SKM-1 (cell line): ENCODE results near the gene TNFRSF18.
"Not testable (repeated sequence)": the region's sequence is repeated elsewhere in the genome, so short reads cannot be mapped to it uniquely, and the experiment has no call there.

Source experiments
- DNase-seq: peaks from one replicate; lab custom pipeline; 2025; ENCODE audit not compliant: unreplicated experiment; lab: John Stamatoyannopoulos, UW

TNFRSF18 gene, protein sequence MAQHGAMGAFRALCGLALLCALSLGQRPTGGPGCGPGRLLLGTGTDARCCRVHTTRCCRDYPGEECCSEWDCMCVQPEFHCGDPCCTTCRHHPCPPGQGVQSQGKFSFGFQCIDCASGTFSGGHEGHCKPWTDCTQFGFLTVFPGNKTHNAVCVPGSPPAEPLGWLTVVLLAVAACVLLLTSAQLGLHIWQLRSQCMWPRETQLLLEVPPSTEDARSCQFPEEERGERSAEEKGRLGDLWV

GRCh38 chr1:1206376-1206965 is at the start of gene TNFRSF18:
TSS of gene TNFRSF18 (minus strand) at chr1:1206592. CDS start at chr1:1206571, 21 bp downstream.
- no peak for DNase-seq

DNA sequence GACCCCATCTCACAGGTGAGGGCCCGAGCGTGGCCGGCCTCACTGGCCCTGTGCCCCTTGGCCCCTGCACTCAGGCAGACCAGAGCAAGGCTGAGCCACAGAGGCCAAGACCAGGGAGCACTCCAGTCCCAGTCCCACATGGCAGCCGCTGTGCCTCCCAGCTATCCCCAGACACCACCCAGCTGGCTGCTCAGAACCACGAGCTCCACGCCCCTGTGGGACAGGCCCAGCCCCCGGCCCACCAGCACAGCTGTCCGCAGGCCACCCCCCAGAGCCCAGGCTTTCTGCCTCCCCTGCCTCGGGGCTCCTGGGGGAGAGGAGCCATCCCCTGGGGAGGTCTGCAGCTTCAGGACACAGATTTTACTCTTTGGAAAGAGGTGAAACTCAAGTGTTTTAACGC is 49.2 kb upstream of the TNFRSF18 start:
- DNase-seq: no peak

GRCh38 chr1:1255078-1255477 is 48.7 kb upstream of the TNFRSF18 start:
- DNase-seq: no peak

DNA sequence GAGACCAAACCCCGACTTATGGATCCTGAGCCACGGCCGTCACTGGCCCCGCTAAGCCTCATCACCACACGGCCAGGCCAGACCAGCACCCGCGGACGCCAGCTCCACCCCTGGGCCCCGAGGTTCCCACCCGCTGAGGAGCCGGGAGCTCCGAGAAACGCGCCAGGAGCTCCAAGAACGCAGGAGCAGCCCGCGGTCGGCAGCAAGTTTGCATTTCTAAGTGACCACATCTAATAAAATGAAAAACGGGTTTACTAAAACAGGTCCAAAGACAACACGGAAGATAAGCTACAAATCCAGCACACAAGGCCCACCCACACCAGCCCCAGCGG is 48.2 kb upstream of the TNFRSF18 start:
- no peak for DNase-seq

- no peak for DNase-seq
These were observed 47.7 kb upstream of the TNFRSF18 start for GRCh38 chr1:1253972-1254666.

DNA sequence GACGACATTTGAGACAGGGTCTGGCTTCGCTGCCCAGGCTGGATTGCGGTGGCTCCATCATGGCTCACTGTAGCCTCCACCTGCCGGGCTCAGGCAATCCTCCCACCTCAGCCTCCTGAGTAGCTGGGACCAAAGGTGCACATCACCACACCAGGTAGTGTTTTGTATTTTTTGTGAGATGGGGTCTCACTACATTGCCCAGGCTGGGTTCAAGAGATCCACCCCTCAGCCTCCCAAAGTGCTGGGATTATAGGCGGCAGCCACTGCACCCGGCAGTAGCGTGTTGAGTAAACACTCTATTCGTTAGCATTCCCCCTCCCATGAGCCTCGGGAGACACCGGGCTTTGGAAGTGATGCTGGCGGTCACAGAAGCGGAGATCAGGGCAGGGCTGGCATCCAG is 46.9 kb upstream of the TNFRSF18 start:
- no peak for DNase-seq

GRCh38 chr1:1250786-1251284 is 44.4 kb upstream of the TNFRSF18 start:
- DNase-seq: no peak

DNA sequence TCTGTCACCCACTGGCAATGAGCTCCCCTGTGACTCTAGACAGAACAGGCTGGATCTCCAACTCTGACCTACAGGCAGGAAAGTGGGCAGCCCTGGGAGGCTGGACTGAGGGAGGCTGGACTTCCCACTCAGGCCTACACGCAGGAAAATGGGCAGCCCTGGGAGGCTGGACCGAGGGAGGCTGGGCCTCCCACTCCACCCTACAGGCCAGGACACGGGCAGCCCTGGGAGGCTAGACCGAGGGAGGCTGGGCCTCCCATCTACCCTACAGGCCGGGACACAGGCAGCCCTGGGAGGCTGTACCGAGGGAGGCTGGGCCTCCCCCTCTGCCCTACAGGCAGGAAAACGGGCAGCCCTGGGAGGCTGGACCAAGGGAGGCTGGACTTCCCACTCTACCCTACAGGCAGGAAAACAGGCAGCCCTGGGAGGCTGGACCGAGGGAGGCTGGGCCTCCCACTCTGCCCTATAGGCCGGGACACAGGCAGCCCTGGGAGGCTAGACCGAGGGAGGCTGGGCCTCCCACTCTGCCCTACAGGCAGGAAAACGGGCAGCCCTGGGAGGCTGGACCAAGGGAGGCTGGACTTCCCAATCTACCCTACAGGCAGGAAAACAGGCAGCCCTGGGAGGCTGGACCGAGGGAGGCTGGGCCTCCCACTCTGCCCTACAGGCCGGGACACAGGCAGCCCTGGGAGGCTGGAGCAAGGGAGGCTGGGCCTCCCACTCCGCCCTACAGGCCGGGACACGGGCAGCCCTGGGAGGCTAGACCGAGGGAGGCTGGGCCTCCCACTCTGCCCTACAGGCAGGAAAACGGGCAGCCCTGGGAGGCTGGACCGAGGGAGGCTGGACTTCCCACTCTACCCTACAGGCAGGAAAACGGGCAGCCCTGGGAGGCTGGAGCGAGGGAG is 41.9 kb upstream of the TNFRSF18 start:
- DNase-seq: not testable (repeated sequence)

DNA sequence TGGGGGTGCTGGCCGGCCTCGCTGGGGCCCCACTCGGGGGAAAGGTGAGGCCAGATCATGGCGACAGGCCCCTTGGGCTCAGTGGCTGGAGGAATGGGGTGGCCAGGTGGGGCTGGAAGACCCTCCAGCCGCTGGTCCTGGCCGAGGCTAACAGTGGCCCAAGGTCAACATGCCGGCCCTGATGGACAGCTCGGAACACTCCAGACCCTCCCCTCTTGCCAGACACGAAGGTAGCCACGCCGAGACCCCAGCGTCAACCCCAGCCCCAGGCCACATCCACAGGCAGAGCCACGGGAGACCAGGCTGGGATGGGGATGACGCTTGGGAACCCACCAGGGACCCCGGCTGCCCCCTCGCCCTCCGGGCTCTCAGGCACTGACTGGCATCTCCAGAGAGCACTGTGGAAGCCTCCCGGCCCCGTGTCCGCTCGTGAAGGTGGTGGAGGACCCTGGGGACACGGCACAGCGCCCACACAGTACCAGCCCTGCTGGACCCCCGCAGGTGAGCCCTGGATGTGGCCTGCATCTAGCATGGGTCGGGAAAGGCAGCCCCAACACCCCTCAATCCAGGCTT is 41.0 kb upstream of the TNFRSF18 start:
- DNase-seq: no peak

GRCh38 chr1:1246577-1247340 is 40.4 kb upstream of the TNFRSF18 start, which contains the start of gene C1QTNF12:
TSS of gene C1QTNF12 (minus strand) at chr1:1246722. CDS start at chr1:1246690, 32 bp downstream.
- no peak for DNase-seq

DNA sequence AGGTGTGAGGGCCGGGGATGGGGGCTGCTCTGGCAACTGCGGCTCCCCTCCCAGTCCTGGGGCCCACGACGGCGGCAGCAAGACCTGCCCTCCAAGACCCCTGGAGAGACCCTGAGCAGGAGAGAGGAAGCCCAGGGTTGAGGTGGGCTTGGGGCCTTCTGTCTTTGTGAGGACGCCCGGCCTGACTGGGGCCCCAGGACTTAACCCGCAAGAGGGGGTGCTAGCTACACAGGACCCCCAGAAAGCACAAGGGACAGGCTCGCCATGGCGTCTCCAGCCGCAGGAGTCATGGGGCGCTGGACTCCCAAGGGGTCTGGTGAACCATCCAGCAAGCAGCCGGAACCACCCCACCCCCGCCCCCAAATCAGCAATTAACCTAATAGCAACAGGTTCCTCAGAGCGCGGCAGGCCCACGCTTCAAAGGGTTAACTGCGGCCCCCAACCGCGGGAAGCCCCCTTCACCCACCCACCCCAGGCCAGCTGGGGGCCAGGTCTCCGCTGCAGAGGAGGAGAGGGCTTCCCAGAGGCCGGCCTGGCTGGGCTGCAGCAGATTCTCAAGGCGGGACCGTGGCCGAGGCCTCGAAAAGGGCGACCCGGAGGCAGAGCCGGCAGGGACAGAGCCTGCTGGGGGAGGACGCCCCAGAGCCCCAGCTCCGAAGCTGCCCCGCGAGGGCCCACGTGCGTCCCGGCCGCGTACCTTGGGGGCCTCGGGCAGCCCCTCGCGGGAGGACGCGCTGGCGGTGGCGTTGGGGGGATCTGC is 39.6 kb upstream of the TNFRSF18 start:
- DNase-seq: no peak

DNA sequence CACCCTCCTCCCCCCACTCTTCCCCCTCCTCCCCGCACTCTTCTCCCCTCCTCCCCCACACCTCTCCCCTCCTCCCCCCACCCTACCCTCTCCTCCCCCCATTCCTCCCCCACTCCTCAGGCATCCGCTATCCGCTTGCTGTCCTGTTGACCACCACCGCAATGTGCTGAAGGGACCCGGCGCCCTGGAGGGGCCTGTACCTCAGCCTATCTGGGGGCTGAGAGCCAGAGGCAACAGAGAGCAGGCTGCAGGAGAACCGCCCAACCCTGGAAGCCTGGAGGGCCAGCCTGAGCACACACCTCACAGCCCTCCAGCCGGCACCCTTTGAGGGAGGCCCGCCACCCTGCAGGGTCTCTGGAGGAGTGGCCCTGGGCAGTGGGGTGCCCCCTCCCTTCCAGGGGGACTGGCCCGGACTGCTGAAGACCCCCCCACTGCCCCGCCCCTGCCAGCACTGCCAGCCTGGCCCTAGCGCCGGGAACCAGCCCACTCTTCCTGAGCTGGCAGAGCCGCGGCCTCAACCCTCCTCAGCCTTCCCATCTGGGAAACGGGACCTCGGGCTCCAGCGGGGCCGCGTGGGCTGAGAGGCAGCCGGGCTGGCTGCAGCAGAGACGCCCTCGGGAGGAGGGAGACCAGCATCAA is 38.9 kb upstream of the TNFRSF18 start:
- no peak for DNase-seq

DNA sequence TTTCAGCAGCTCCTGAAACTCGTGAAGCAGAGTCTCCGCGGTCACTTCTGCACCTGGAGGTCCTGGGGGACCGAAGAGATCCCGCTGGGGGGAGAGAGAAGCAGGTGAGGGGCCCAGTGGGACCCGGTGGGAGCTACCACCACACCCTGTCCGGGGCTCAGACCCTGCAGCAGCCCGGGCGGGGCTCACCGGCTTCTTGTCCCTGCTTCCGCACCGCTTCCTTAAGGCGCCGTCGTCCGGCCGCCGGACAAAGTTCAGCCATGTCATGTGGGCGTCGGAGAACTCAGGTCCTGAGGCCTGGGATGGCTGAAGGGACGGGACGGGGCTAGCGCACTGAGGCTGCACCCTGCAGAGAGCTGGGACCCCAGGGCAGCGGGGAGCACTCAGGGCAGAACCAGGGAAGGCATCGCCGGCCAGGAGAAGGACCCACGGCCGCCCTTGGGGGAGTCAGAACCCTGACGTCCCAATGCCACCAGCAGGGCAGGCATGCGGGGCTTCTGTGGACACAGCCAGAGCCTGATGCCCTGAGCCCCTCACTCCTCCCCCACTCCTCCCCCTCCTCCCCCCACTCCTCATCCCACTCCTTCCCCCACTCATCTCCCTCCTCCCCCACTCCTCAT is 37.9 kb upstream of the TNFRSF18 start:
- DNase-seq: no peak

- no peak for DNase-seq
These were observed 37.4 kb upstream of the TNFRSF18 start for GRCh38 chr1:1243807-1244191.

DNA sequence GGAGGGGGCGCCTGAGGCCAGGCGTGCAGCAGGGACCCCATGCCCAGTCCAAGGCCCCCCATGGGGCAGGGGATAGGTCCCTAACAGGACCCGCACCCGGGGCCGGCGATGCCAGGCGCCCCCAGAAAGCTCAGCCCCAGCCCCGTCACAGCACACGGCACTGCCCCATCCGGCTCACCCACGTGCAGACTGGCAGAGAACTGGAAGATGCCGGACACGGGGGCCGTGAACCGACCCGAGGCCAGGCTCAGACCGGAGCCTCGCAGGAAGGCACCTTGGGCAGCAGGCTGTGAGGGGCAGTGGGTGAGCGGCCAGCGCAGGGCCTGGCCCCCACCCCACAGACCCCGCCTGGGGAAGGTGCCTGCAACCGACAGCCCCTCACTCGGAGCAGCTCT is 36.9 kb upstream of the TNFRSF18 start:
- no peak for DNase-seq

GRCh38 chr1:1242461-1243265 is 36.3 kb upstream of the TNFRSF18 start:
- no peak for DNase-seq

GRCh38 chr1:1241588-1242219 is 35.3 kb upstream of the TNFRSF18 start:
- DNase-seq: no peak
